ENCODE measurements around the gene URGCP.

URGCP gene

GRCh38 chr7:43891069-43891955, 15.1 kb downstream of the URGCP start:
- Mint-ChIP-seq H3K4me1 (peaks cover 45% of the 10 kb centered on the region), H3K27ac (no peak overlapping the region), H3K9me3 (peaks cover 3% of the 10 kb centered on the region), H3K27me3 (no peaks in the 10 kb centered on the region), H3K4me3 (no peak overlapping the region), H3K36me3 (peaks cover 25% of the 10 kb centered on the region)
- ATAC-seq, result no peak

DNA sequence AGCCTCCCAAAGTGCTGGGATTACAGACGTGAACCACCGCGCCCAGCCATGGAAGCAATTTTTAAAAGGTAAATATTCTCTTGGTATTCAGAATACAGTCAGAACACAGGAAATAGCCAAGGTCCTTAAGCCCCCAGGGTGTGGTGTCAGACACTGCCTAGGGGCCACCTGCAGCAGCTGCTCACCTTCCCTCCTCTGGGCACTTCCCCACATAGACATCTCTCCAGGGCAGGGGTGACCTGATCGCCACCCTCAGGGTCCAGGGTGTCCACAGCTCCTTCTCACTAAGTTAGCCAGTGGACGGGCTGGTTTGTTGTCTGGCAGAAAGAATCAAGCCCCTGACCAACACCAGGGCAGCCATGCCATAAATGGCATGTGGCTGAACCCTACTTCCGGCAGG, 15.9 kb downstream of the URGCP start:
- no peak overlapping the region for H3K27ac Mint-ChIP-seq
- no peak for ATAC-seq
- peaks cover 45% of the 10 kb centered on the region for H3K4me1 Mint-ChIP-seq
- H3K4me3 Mint-ChIP-seq, result no peak overlapping the region
- no peaks in the 10 kb centered on the region for H3K27me3 Mint-ChIP-seq
- peaks cover 19% of the 10 kb centered on the region for H3K36me3 Mint-ChIP-seq
- no peaks in the 10 kb centered on the region for H3K9me3 Mint-ChIP-seq

DNA sequence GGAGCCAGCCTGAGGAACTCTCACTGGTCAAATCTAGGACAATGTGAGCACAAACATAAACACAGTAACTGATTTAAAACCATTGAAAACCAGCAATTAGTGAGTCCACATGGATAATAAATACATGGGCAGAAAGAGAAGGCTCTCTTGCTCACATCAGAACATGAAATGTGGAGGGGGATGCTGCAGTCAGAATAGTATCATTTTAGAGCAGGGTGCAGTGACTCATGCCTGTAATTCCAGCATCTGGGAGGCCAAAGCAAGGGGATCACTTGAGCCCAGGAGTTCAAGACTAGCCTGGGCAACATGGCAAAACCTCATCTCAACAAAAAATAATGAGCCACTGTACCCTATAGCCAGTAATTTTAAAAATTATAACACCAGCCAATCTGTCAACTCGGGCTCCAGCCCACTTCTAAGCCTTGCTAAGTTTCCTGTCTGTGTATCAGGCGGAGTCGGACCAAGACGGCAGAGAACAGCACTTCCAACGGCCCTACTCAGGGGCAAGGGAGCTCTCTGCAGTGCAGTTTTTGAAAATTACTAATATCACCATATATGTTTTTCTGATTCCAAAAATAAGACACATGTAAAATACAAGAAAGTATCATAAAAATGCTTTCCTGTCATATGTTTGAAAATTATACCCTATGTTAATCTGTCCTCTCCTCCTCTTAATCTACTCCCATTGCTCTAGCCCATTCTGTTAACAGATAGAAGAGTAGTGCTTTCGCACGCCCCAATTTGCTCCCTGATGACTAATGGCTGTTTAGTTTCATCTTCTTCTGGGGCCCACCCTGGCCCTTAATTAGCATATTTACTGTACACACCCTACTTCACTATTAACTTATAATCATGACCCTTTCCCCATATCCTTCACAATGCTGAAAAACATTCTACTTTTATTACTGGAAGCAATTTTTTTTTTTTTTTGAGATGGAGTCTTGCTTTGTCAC, 17.1 kb downstream of the URGCP start:
- peaks cover 17% of the 10 kb centered on the region for H3K36me3 Mint-ChIP-seq
- H3K4me1 Mint-ChIP-seq, result peaks cover 39% of the 10 kb centered on the region
- H3K27ac Mint-ChIP-seq, result no peak overlapping the region
- H3K4me3 Mint-ChIP-seq, result no peak overlapping the region
- no peaks in the 10 kb centered on the region for H3K9me3 Mint-ChIP-seq
- no peaks in the 10 kb centered on the region for H3K27me3 Mint-ChIP-seq
- ATAC-seq, result no peak

- Mint-ChIP-seq H3K36me3 (peaks cover 39% of the 10 kb centered on the region), H3K9me3 (no peaks in the 10 kb centered on the region)
These were observed 21.8 kb downstream of the URGCP start for GRCh38 chr7:43884617-43885016.

DNA sequence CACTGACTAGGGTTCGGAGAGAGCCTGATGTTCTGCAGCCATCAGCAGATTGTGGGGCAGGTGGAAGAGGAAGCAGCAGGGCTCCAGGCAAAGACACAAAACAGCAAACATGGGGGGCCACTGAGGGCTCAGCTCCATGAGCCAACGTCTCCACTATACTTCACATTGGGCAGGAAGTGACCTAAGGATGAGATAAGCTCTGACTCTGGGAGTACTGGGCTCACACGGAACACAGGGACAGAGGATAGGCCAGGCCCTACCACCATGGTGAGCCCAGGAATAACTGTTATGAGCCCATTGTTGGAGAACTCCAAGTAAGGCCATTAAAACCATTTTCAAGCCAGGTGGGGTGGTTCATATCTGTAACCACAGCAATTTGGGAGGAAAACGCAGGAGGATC, 22.2 kb downstream of the URGCP start:
- no peak for ATAC-seq
- Mint-ChIP-seq H3K4me1 (no peaks in the 10 kb centered on the region), H3K27me3 (no peaks in the 10 kb centered on the region), H3K27ac (no peak overlapping the region), H3K36me3 (peaks cover 42% of the 10 kb centered on the region), H3K9me3 (no peaks in the 10 kb centered on the region), H3K4me3 (no peak overlapping the region)

More at GRCh38 chr7:43884617-43885016, 21.8 kb downstream of the URGCP start:
- Mint-ChIP-seq H3K27me3 (no peaks in the 10 kb centered on the region), H3K4me3 (no peak overlapping the region), H3K4me1 (peaks cover 3% of the 10 kb centered on the region), H3K27ac (no peak overlapping the region)
- ATAC-seq, result no peak

- no peak for ATAC-seq
- peaks cover 26% of the 10 kb centered on the region for H3K4me1 Mint-ChIP-seq
- no peaks in the 10 kb centered on the region for H3K27me3 Mint-ChIP-seq
- H3K9me3 Mint-ChIP-seq, result no peaks in the 10 kb centered on the region
- H3K27ac Mint-ChIP-seq, result no peak overlapping the region
- no peak overlapping the region for H3K4me3 Mint-ChIP-seq
- peaks cover 78% of the 10 kb centered on the region for H3K36me3 Mint-ChIP-seq
These were observed 25.8 kb downstream of the URGCP start for GRCh38 chr7:43880596-43880995.

DNA sequence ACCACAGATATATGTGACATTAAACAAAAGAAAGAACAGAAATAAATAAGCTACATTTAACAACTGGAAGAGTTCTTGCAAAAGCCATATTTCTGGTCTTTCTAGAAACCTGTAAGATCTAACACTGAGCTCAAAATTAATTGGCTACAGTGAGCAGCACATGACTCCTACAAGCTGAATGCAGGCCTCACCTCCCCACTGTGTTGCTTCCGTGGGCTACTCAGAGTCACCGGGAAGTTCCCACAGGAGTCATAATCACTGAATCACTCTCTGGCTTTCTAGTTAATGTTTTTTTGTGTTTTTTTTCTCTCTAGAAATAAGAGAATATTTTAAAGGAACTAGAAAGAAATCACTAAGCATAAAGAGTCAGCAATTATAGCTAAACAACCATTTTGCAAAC, 26.9 kb downstream of the URGCP start:
- ATAC-seq, result no peak
- Mint-ChIP-seq H3K36me3 (peaks cover 83% of the 10 kb centered on the region), H3K27me3 (no peaks in the 10 kb centered on the region)

DNA sequence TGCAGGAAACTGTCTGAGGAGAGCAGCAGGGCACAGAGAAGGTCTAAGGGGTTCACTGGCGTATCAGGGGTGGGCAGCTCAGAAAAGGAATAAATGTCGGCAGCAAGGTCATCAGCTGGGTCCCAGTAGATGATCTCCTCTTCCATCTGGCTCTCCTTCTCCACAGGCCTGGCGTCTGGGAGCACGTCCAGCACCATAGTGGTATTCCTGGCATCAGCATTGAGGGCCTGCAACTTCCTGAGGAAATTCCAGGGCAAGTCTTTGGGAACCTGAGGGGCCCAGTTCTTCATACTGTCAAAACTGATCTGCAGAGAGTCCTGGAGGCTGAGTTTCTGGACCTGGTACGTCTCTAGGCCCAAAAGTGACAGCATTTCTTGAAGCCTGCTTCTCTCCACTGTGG, 27.5 kb downstream of the URGCP start:
- Mint-ChIP-seq H3K9me3 (no peaks in the 10 kb centered on the region), H3K27ac (no peak overlapping the region), H3K36me3 (peaks cover 77% of the 10 kb centered on the region), H3K27me3 (no peaks in the 10 kb centered on the region), H3K4me3 (no peak overlapping the region), H3K4me1 (peaks cover 33% of the 10 kb centered on the region)
- ATAC-seq, result no peak

More for the DNA sequence above, 26.9 kb downstream of the URGCP start:
- Mint-ChIP-seq H3K4me1 (peaks cover 33% of the 10 kb centered on the region), H3K9me3 (no peaks in the 10 kb centered on the region), H3K27ac (no peak overlapping the region), H3K4me3 (no peak overlapping the region)

DNA sequence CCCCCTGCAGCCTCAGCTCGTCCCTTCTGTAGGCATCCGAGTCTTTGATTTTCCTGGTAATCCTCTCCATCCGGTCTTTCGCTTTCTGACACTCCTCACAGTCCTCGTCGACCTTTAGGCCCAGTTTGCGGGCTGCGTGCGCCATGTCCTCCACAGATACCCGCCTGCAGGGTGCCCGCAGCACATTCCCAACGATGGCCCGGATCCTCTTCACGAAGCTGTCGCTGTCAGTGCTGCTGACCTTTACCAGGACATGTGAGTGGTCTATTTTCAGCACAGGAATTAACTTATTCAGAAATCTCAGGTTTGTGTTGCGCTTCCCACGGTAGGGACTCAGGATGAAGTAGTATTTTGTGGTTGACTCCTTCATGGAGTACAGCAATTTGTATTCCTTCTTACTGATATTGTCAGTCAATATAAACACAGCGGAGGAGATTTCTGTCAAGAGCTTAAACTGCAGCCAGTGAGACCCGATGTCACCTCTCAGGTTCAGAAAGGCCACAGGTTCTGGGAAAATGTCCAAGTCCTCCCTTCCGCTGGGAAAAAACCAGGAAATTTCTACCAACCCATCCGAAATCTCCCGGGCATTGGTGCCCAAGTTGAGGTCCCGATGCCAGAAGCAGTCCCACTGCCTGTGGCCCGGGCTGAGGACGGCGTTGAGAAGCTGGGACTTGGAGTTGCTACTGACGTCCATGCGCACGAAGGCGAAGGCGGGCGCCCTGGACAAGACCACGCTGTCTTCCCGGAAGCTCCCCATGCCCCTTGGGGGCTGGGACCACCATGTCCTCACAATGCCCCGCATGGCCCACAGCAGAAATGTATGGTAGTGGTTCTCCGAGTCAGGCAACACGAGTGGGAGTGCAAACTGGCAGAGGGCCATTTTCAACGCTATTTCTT, 28.2 kb downstream of the URGCP start:
- Mint-ChIP-seq H3K36me3 (peaks cover 71% of the 10 kb centered on the region), H3K27me3 (no peaks in the 10 kb centered on the region), H3K4me1 (peaks cover 33% of the 10 kb centered on the region), H3K27ac (peak overlapping the region; percentile 82), H3K4me3 (no peak overlapping the region), H3K9me3 (no peaks in the 10 kb centered on the region)
- ATAC-seq, result no peak

DNA sequence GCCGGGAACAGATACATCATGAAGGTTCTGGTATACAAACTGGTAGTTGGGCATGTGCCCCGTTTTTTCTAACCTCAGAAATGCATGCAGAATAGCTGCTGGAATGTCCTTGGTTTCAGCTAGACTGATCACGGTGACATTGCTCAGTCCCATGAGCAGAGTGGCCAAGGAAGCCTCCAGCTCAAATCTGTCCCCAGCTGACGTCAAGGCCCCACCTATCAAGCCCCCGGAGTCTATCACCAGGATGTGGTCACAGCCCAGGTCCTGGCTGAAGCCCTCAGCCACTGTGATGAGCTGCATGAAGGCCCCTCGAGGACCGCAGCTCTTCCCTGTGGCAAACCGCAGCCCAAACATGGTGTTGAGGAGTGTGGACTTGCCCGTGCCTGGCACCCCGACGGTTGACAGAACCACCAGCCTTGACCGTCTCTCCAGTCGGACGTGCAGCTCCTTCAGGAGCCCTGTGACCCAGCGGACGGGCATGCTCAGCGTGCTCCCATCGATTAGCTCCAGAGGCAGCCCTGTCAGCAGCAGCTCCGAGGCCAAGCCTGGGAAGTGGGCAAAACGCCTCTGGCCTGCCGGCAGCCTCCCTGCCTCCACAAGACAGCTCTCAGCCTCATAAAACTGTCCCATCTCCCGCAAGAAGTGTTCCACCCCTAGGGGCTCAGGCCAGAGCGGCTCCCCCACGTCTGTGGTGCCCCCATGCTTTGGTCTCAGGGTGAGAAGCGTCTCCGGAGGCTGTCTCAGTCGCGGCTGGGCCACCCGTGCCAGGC, 29.2 kb downstream of the URGCP start:
- Mint-ChIP-seq H3K4me3 (no peak overlapping the region), H3K27me3 (no peaks in the 10 kb centered on the region), H3K4me1 (peaks cover 33% of the 10 kb centered on the region), H3K36me3 (peaks cover 71% of the 10 kb centered on the region), H3K9me3 (no peaks in the 10 kb centered on the region), H3K27ac (peak overlapping the region; percentile 82)
- peak; percentile 62 for ATAC-seq

GRCh38 chr7:43876241-43876640, 30.2 kb downstream of the URGCP start:
- Mint-ChIP-seq H3K27me3 (no peaks in the 10 kb centered on the region), H3K36me3 (peaks cover 63% of the 10 kb centered on the region), H3K4me3 (no peak overlapping the region), H3K27ac (peak overlapping the region; percentile 82), H3K4me1 (peaks cover 33% of the 10 kb centered on the region), H3K9me3 (no peaks in the 10 kb centered on the region)
- peak; percentile 70 for ATAC-seq

- H3K27ac Mint-ChIP-seq, result no peak overlapping the region
- no peak for ATAC-seq
- no peaks in the 10 kb centered on the region for H3K27me3 Mint-ChIP-seq
- peaks cover 36% of the 10 kb centered on the region for H3K36me3 Mint-ChIP-seq
- no peak overlapping the region for H3K4me3 Mint-ChIP-seq
- H3K9me3 Mint-ChIP-seq, result no peaks in the 10 kb centered on the region
- H3K4me1 Mint-ChIP-seq, result peaks cover 52% of the 10 kb centered on the region
These were observed 33.1 kb downstream of the URGCP start for GRCh38 chr7:43873300-43873699.

DNA sequence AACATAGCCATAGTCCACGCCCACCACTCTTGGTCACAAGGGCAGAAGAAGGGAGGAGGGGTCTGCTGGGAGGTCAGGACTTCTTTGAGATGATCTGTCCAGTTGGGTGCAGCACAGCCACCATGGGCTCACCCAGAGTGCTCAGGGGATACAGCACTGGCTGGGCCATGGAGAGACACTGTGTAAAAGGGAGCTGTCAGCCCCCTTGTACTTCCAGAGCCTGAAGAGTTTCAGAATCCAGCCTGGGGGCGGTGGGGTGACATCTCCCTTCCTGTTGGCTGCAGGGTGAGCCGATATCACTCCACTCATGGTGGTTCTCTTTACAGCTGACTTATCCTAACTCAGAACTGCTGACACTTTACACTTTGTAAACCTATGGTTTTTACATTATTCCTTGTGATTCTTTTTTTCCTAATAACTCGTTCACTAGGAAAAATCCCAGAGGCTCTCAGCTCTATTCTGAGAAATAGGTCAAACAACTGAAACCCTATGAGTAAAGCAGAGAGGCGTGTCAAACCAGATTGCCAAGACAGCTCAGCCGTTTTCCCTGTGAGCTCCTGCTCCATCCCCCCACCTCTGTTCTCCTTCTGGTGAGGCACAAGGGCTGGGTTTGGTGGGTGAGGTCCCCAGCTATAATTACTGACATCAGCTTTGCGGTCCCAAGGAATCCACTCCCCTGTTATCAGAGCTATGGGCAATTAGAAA, 33.8 kb downstream of the URGCP start:
- Mint-ChIP-seq H3K27ac (no peak overlapping the region), H3K4me3 (no peak overlapping the region), H3K27me3 (no peaks in the 10 kb centered on the region), H3K9me3 (no peaks in the 10 kb centered on the region), H3K4me1 (peaks cover 49% of the 10 kb centered on the region), H3K36me3 (peaks cover 28% of the 10 kb centered on the region)
- no peak for ATAC-seq

- peaks cover 27% of the 10 kb centered on the region for H3K36me3 Mint-ChIP-seq
- ATAC-seq, result no peak
- peaks cover 34% of the 10 kb centered on the region for H3K4me1 Mint-ChIP-seq
- no peak overlapping the region for H3K4me3 Mint-ChIP-seq
- no peaks in the 10 kb centered on the region for H3K9me3 Mint-ChIP-seq
- H3K27ac Mint-ChIP-seq, result no peak overlapping the region
- H3K27me3 Mint-ChIP-seq, result no peaks in the 10 kb centered on the region
These were observed 35.3 kb downstream of the URGCP start for GRCh38 chr7:43871064-43871463.

All from stimulated activated memory B cell treated with anti-CD40 and anti-IgM and Interleukin-4, amounts not matched to agents 10 μg/mL and 1 μg/mL and 100 μg/mL, for 72 hours (primary cell).